ENCODE measurements around the gene CACNG4. TPM values are rescaled to one million over a fixed set of nuclear protein-coding genes. Genes with fewer than 3 reads are reported as not detected.

CACNG4 gene
- polyA plus RNA-seq, 1 experiment: 0.06 TPM

DNA sequence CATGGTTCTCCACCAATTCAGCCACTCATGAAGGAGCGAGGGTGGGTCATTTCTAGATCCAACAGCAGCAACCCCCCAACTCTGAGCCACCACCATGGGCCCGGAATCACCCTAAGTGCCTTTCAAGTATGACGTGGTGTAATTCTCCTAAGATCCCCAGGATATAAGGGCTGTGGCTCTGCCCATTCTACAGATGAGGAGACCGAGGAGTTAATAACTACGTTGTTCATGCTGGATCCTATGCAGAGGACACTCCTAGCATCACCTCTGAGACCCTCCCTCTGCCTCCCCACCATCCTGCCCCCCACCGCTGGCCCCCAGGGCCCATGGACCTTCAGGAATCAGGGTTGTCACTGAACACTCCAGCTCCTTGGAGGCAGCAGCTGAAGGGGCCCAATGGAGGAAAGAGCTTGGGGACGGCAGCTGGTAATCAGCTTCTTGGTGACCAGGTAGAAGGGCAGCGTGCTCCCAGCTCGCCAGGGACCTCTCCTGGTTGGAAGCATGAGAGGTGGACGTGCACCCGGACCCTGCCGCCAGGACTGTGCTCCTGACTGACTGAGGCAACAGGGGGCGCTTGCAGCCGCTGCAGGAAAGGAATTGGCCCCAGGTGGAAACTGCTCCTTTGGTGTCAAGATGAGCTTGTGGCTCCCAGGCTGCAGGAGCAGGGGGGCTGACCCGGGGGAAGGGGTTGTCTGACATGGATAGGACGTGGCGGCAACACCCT lies 51.7 kb downstream of the CACNG4 start:
- H3K4me3 ChIP-seq (ENCODE audit: low read depth, low read length): no peak overlapping the region
- no peak for DNase-seq (ENCODE audit: low read depth)
- H3K36me3 ChIP-seq (ENCODE audit: control insufficient read depth, insufficient read depth, low read length): no peaks in the 10 kb centered on the region
- H3K27me3 ChIP-seq (ENCODE audit: control insufficient read depth, insufficient read depth, low read length): peaks cover 12% of the 10 kb centered on the region
- POLR2A ChIA-PET: no interaction called here
- TF ChIP-seq, protein P1, sequence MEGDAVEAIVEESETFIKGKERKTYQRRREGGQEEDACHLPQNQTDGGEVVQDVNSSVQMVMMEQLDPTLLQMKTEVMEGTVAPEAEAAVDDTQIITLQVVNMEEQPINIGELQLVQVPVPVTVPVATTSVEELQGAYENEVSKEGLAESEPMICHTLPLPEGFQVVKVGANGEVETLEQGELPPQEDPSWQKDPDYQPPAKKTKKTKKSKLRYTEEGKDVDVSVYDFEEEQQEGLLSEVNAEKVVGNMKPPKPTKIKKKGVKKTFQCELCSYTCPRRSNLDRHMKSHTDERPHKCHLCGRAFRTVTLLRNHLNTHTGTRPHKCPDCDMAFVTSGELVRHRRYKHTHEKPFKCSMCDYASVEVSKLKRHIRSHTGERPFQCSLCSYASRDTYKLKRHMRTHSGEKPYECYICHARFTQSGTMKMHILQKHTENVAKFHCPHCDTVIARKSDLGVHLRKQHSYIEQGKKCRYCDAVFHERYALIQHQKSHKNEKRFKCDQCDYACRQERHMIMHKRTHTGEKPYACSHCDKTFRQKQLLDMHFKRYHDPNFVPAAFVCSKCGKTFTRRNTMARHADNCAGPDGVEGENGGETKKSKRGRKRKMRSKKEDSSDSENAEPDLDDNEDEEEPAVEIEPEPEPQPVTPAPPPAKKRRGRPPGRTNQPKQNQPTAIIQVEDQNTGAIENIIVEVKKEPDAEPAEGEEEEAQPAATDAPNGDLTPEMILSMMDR (IDR thresholded peaks at IDR 0.05; ENCODE audit: insufficient read depth, low read depth, low read length): no peak
- CTCF ChIA-PET: no interaction called here

GRCh38 chr17:67017910-67018309 lies 53.4 kb downstream of the CACNG4 start:
- ChIA-PET POLR2A (no interaction called here), CTCF (no interaction called here)
- H3K27me3 ChIP-seq (ENCODE audit: control insufficient read depth, insufficient read depth, low read length): peaks cover 14% of the 10 kb centered on the region
- DNase-seq (ENCODE audit: low read depth): no peak
- no peaks in the 10 kb centered on the region for H3K36me3 ChIP-seq (ENCODE audit: control insufficient read depth, insufficient read depth, low read length)
- H3K4me3 ChIP-seq (ENCODE audit: low read depth, low read length): no peak overlapping the region
- TF ChIP-seq, protein P1 (IDR thresholded peaks at IDR 0.05; ENCODE audit: insufficient read depth, low read depth, low read length): no peak

DNA sequence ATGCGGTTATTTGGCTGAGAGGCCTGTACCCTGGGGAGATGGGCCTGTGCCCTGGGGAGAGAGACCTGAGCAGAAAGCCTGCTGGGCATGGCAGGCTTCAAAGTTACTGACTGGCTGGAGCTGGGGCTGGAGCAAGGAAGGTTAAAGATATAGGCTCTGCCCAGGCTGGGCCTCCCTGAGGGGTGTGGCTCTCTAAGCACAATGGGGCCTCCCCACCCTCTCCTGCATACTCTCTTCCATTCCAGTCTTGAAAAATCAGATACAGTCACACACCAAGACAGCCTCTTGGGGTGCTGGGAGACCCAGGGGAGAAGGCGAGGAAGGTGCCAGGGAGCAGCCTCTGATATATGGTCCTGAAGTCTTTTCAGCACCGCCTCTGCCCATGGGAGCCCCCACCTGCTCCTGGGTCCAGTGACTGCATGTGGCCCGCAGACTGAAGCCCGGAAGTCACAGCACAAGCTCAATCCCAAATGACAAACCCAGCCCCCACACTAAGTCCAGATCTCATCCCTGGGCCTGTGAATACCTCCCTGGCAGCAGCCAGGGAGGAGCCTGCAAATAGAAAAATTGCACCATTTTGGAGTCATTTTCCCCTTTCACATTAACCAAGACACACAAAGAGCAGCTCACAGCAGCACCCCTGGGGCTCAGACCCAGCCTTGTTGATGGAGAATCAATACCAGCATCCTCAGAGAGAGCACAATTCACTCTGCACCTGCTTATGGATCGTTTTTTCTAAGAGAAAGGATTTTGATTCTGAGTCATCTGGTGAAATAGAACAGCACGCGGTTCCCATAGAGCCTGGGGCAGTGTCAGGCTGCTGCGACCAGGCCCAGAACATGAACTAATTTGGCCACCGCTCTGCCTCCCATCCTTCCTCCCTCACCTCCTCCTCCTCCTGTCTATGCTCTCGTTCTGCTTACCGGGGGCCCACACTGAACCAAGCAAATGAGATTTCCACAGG lies 54.2 kb downstream of the CACNG4 start:
- ChIA-PET CTCF (interaction anchor here (1.1 kb wide), 1 partner anchor 13 kb away, joined by 3 read pairs; no protein-coding TSS in a partner anchor), POLR2A (no interaction called here)
- Histone ChIP-seq H3K27me3 (ENCODE audit: control insufficient read depth, insufficient read depth, low read length) (peaks cover 14% of the 10 kb centered on the region), H3K4me3 (ENCODE audit: low read depth, low read length) (no peak overlapping the region), H3K36me3 (ENCODE audit: control insufficient read depth, insufficient read depth, low read length) (no peaks in the 10 kb centered on the region)
- TF ChIP-seq, protein P1 (IDR thresholded peaks at IDR 0.05; ENCODE audit: insufficient read depth, low read depth, low read length): no peak
- DNase-seq (ENCODE audit: low read depth): no peak

- no peaks in the 10 kb centered on the region for H3K36me3 ChIP-seq (ENCODE audit: control insufficient read depth, insufficient read depth, low read length)
- H3K27me3 ChIP-seq (ENCODE audit: control insufficient read depth, insufficient read depth, low read length): peaks cover 14% of the 10 kb centered on the region
These were observed 55.3 kb downstream of the CACNG4 start for GRCh38 chr17:67019809-67020208.

More at GRCh38 chr17:67019809-67020208, 55.3 kb downstream of the CACNG4 start:
- no peak overlapping the region for H3K4me3 ChIP-seq (ENCODE audit: low read depth, low read length)
- POLR2A ChIA-PET: no interaction called here
- DNase-seq (ENCODE audit: low read depth): no peak
- CTCF ChIA-PET: interaction anchor here (1.1 to 1.3 kb wide), 2 partner anchors 12 to 17 kb away, joined by 3 to 4 read pairs; no protein-coding TSS in a partner anchor
- TF ChIP-seq, protein P1 (IDR thresholded peaks at IDR 0.05; ENCODE audit: insufficient read depth, low read depth, low read length): no peak
